WERI-Rb-1 (cell line): ENCODE results near the gene OSBPL10.

ENCODE experiments used
- DNase-seq: peaks from one replicate; pipeline ENCODE4 v3.0.0-alpha.2; 2020
- H3K27ac ChIP-seq: fragments of 250-450 bp; sonication (Bioruptor Pico); 2 replicates; pipeline ENCODE4 v1.5.1; 2020; ENCODE audit warnings: mild to moderate bottlenecking, moderate library complexity
- H3K27me3 ChIP-seq: fragments of 250-450 bp; sonication (Bioruptor Pico); 2 replicates; pipeline ENCODE4 v1.5.1; 2021; ENCODE audit warnings: mild to moderate bottlenecking, low read depth, moderate library complexity; ENCODE audit not compliant: insufficient read depth, severe bottlenecking
- H3K36me3 ChIP-seq: fragments of 250-450 bp; sonication (Bioruptor Pico); 2 replicates; pipeline ENCODE4 v1.5.1; 2020; ENCODE audit warnings: mild to moderate bottlenecking, moderate library complexity
- H3K4me3 ChIP-seq: 2 replicates; pipeline ENCODE4 v1.5.1; 2011; ENCODE audit warnings: low read depth, mild to moderate bottlenecking, control low read depth, low read length
- H3K9me3 ChIP-seq: fragments of 250-450 bp; sonication (Bioruptor Pico); 2 replicates; pipeline ENCODE4 v1.5.1; 2021; ENCODE audit warnings: mild to moderate bottlenecking, moderate library complexity; ENCODE audit not compliant: severe bottlenecking
- CTCF ChIP-seq: IDR thresholded peaks from 2 replicates; pipeline ENCODE4 v1.5.1; 2011; ENCODE audit warnings: low read depth, mild to moderate bottlenecking, control low read depth, inconsistent platforms, low read length

OSBPL10 gene

GRCh38 chr3:31955581-31955980 is 25.5 kb downstream of the OSBPL10 start:
- no peak for TF ChIP-seq CTCF
- no peaks in the 10 kb centered on the region for H3K36me3 ChIP-seq
- H3K27me3 ChIP-seq: no peaks in the 10 kb centered on the region
- H3K4me3 ChIP-seq: no peak overlapping the region
- peaks cover 4% of the 10 kb centered on the region for H3K9me3 ChIP-seq
- H3K27ac ChIP-seq: no peak overlapping the region
- DNase-seq: no peak

DNA sequence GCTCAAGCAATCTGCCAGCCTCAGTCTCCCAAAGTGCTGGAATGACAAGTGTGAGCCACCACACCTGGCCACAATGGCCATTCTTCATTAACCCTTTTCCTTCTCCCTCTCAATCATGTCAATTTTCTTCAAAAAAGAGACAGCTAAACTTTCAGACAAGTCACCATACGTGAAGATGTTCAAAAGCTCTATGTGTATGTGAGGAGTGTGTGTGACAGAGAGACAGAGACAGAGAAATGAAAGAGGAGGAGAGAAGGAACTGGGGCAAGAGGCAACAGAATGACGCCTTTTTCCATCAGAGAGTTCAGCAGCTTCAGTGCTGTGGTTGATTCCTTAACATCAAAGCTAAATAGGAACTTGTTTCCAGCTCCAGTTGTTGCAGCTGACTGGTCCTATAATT is 27.4 kb downstream of the OSBPL10 start:
- Histone ChIP-seq H3K4me3 (no peak overlapping the region), H3K9me3 (peaks cover 4% of the 10 kb centered on the region), H3K36me3 (no peaks in the 10 kb centered on the region), H3K27ac (no peak overlapping the region), H3K27me3 (no peaks in the 10 kb centered on the region)
- no peak for DNase-seq
- no peak for TF ChIP-seq CTCF

- Histone ChIP-seq H3K27me3 (no peaks in the 10 kb centered on the region), H3K27ac (no peak overlapping the region), H3K4me3 (no peak overlapping the region), H3K9me3 (peaks cover 4% of the 10 kb centered on the region), H3K36me3 (no peaks in the 10 kb centered on the region)
- no peak for TF ChIP-seq CTCF
- no peak for DNase-seq
These were observed 28.0 kb downstream of the OSBPL10 start for GRCh38 chr3:31953091-31953490.

- peaks cover 4% of the 10 kb centered on the region for H3K9me3 ChIP-seq
- H3K36me3 ChIP-seq: no peaks in the 10 kb centered on the region
- TF ChIP-seq CTCF: no peak
- no peak overlapping the region for H3K4me3 ChIP-seq
- H3K27ac ChIP-seq: no peak overlapping the region
- no peak for DNase-seq
- no peaks in the 10 kb centered on the region for H3K27me3 ChIP-seq
These were observed 28.9 kb downstream of the OSBPL10 start for GRCh38 chr3:31952205-31952604.

DNA sequence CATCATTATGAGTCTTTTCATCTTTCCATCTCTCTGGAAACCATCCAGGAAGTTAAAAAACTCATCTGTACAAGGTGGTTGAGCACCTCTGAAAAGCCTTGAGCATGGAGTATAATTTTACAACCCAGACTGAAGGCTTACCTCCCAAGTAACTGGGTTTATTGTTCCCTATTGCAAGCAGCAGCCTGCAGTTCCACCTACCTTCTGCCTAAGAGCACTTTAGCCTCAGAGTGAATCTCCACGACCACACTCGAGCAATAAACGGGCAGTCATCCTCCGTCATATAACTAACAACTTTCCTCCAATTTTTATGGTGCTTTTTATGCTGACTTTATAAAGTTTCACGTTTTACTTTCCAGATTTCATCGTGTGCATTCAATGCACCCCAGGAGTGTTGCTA is 32.8 kb downstream of the OSBPL10 start:
- H3K9me3 ChIP-seq: no peaks in the 10 kb centered on the region
- TF ChIP-seq CTCF: no peak
- H3K27ac ChIP-seq: no peak overlapping the region
- no peaks in the 10 kb centered on the region for H3K36me3 ChIP-seq
- no peaks in the 10 kb centered on the region for H3K27me3 ChIP-seq
- no peak overlapping the region for H3K4me3 ChIP-seq
- no peak for DNase-seq

GRCh38 chr3:31947671-31948091 is 33.4 kb downstream of the OSBPL10 start:
- no peaks in the 10 kb centered on the region for H3K9me3 ChIP-seq
- H3K27me3 ChIP-seq: no peaks in the 10 kb centered on the region
- no peak for TF ChIP-seq CTCF
- no peak overlapping the region for H3K4me3 ChIP-seq
- no peak overlapping the region for H3K27ac ChIP-seq
- no peak for DNase-seq
- no peaks in the 10 kb centered on the region for H3K36me3 ChIP-seq
